Osteoblast (primary cell): ENCODE data around the gene HYDIN. TPM values are rescaled to one million over a fixed set of nuclear protein-coding genes. Genes with fewer than 3 reads are reported as not detected.
"Not testable (repeated sequence)": the region's sequence is repeated elsewhere in the genome, so short reads cannot be mapped to it uniquely, and the experiment has no call there.

Experiments
- DNase-seq: peaks from one replicate; pipeline ENCODE4 v3.0.0; 2011; ENCODE audit warnings: low spot score, mixed read lengths; ENCODE audit not compliant: insufficient read length; ENCODE audit errors: missing footprints
- H2AFZ ChIP-seq: 2 replicates; pipeline ENCODE4 v1.6.0; 2011; ENCODE audit warnings: mild to moderate bottlenecking, low read length
- H3K27ac ChIP-seq: 2 replicates; pipeline ENCODE4 v1.5.1; 2011; ENCODE audit warnings: mild to moderate bottlenecking, low read depth, low read length, moderate library complexity
- H3K27me3 ChIP-seq: 2 replicates; pipeline ENCODE4 v1.6.0; 2012; ENCODE audit warnings: mild to moderate bottlenecking, control low read depth, inconsistent platforms, low read length, moderate library complexity; ENCODE audit not compliant: insufficient read depth
- H3K36me3 ChIP-seq: 2 replicates; pipeline ENCODE4 v1.5.1; 2011; ENCODE audit warnings: mild to moderate bottlenecking, low read length, control low read depth, moderate library complexity; ENCODE audit not compliant: insufficient read depth
- H3K4me1 ChIP-seq: 2 replicates; pipeline ENCODE4 v1.5.1; 2011; ENCODE audit warnings: mild to moderate bottlenecking, low read length, control low read depth, moderate library complexity; ENCODE audit not compliant: insufficient read depth
- H3K4me2 ChIP-seq: 2 replicates; pipeline ENCODE4 v1.6.0; 2011; ENCODE audit warnings: mild to moderate bottlenecking, low read length; ENCODE audit not compliant: insufficient read depth
- H3K4me3 ChIP-seq: fragments of 200-600 bp; sonication (generic); 3 replicates; pipeline ENCODE4 v1.5.1; 2012; ENCODE audit warnings: mild to moderate bottlenecking, low read length, inconsistent platforms; ENCODE audit not compliant: insufficient read depth
- H3K79me2 ChIP-seq: 2 replicates; pipeline ENCODE4 v1.6.0; 2012; ENCODE audit warnings: mild to moderate bottlenecking, low read length, control low read depth, inconsistent platforms; ENCODE audit not compliant: insufficient read depth
- H3K9me3 ChIP-seq: 2 replicates; pipeline ENCODE4 v1.5.1; 2011; ENCODE audit warnings: low read depth, low read length, control low read depth
- H4K20me1 ChIP-seq: 2 replicates; pipeline ENCODE4 v1.6.0; 2012; ENCODE audit warnings: mild to moderate bottlenecking, low read length, control low read depth; ENCODE audit not compliant: insufficient read depth
- total RNA-seq: library from RNA; depleted of rRNA; stranded (reverse); fragments of >200 nt; gene quantifications from 2 replicates; pipeline ENCODE4 v1.2.3, GENCODE V29; 2012

HYDIN gene
- total RNA-seq, 1 donor = 2.9 TPM

DNA sequence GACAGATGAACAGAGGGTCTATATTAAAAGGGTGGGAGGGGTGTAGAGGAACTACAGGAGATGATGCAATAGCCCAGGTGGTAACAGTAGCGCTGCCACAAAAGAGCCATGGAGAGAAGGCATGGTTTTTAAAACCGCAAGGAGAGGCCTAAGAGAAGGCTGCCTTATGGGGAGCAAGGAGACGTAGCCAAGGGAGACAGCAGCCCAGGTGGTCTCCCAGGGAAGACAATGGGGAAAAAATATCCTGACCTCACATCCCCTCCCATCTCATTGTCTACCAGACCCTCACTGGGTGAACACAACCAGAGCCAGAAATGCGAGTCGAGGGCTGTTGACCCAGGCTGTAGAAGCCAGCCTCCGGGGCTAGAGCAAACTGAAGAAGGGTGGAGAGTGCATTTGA is 77.2 kb downstream of the HYDIN start:
- H3K27ac ChIP-seq, DNase-seq, H3K9me3 ChIP-seq, H3K27me3 ChIP-seq, H3K36me3 ChIP-seq, H3K4me1 ChIP-seq, H3K4me3 ChIP-seq, H2AFZ ChIP-seq, H3K79me2 ChIP-seq, H4K20me1 ChIP-seq, H3K4me2 ChIP-seq: not testable (repeated sequence)

DNA sequence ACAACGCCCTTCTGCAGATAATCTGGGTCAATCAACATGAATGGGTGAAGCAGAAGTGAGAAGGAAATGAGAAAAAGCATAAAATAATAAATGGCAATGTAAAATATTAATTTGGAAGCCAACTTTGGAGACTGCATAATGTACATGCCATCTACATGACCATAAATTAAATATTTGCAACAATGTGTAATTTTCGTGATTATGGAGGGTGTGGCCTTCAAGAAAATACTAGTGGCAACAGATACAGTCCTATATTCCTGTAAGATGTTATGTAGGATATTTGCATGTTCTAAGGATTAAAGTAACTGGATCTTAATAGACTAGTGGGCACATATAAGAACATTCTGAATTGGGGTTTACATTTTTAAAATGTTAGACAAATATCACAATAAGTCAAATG is 78.9 kb downstream of the HYDIN start:
- not testable (repeated sequence) for H2AFZ ChIP-seq, H3K4me1 ChIP-seq, H3K4me2 ChIP-seq, H3K27me3 ChIP-seq, H4K20me1 ChIP-seq, H3K9me3 ChIP-seq, H3K27ac ChIP-seq, DNase-seq, H3K36me3 ChIP-seq, H3K79me2 ChIP-seq, H3K4me3 ChIP-seq

- H3K4me2 ChIP-seq, H3K79me2 ChIP-seq, H3K36me3 ChIP-seq, H4K20me1 ChIP-seq, H3K9me3 ChIP-seq, H2AFZ ChIP-seq, H3K27me3 ChIP-seq, DNase-seq, H3K27ac ChIP-seq, H3K4me1 ChIP-seq, H3K4me3 ChIP-seq: not testable (repeated sequence)
These were observed 87.3 kb downstream of the HYDIN start for GRCh38 chr16:71143246-71143645.

DNA sequence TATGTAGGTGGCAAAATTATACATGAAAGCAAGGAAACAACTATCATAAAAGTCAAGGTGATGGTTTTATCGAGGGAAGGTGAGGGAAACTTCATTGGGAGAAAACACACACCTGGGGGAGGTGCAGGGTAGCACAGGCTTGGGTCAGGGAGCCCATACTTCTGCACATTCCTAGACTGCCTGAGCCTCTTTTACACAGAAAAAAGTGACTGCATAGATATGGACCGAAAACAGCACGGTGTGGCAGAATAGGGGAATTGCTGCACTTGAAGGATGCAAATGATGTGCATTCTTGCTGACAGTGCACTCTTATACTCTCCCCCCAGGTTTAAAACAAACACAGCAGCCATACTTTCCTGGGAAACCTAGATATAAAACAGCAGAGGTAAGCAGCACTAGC is 120.0 kb downstream of the HYDIN start:
- not testable (repeated sequence) for H3K79me2 ChIP-seq

DNA sequence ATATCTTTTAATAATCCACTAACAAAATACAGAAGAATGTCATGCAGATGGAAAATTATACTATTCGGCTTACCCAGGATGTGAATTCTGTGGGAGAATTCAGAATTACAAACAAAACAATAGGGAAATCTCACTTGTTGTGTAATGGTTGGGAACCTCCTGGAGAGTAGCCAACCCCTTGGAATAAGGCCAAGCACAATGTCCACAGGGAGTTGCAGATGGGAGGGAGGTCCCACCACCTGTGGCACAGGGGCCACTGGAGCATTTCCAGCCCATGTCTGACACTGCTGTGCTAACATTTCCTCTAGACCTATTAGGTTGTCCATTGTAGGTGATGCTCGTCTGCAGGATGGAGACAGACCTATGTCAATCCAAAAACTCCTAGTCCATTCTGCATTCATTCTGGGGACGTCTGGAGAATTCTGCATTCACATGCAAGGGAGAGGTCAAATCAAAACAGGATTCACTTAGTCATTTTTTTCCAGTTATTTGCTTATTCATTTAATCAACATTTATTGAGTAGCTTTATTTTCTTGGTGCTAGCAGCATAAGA is 120.8 kb downstream of the HYDIN start:
- H3K4me1 ChIP-seq, H3K4me3 ChIP-seq, H4K20me1 ChIP-seq, H3K79me2 ChIP-seq, H3K27me3 ChIP-seq, H3K36me3 ChIP-seq, H2AFZ ChIP-seq, H3K4me2 ChIP-seq, H3K27ac ChIP-seq, DNase-seq, H3K9me3 ChIP-seq: not testable (repeated sequence)

More for the DNA sequence above, 120.0 kb downstream of the HYDIN start:
- not testable (repeated sequence) for H3K4me2 ChIP-seq, H2AFZ ChIP-seq, H3K36me3 ChIP-seq, H4K20me1 ChIP-seq, H3K4me1 ChIP-seq, DNase-seq, H3K9me3 ChIP-seq, H3K27me3 ChIP-seq, H3K27ac ChIP-seq, H3K4me3 ChIP-seq

GRCh38 chr16:71105881-71106280 is 124.6 kb downstream of the HYDIN start:
- H4K20me1 ChIP-seq, H3K36me3 ChIP-seq, DNase-seq, H3K79me2 ChIP-seq, H3K9me3 ChIP-seq, H3K27ac ChIP-seq, H3K4me2 ChIP-seq, H3K4me1 ChIP-seq, H3K4me3 ChIP-seq, H2AFZ ChIP-seq, H3K27me3 ChIP-seq: not testable (repeated sequence)

GRCh38 chr16:71083573-71083972 is 146.9 kb downstream of the HYDIN start:
- H3K4me3 ChIP-seq, H3K36me3 ChIP-seq: not testable (repeated sequence)

DNA sequence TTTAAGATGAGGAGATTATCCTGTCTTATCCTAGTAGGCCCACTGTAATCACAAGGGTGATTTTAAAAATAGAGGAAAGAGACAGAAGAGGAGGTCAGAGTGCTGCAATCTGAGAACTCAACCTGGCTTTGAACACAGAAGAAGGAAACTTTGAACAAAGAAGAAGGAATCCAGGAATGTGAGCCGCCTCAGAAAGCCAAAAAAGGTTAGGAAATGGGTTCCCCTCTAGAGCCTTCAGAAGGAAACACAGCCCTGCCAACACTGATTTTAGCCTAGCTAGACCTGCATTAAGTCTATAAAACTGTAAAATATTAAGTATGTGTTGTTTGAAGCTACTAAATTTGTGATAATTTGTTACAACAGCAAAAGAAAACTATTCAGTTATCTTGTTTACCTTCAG is 149.7 kb downstream of the HYDIN start:
- H3K79me2 ChIP-seq, DNase-seq, H2AFZ ChIP-seq, H3K36me3 ChIP-seq, H3K4me3 ChIP-seq, H3K4me1 ChIP-seq, H3K27me3 ChIP-seq, H3K9me3 ChIP-seq, H3K27ac ChIP-seq, H4K20me1 ChIP-seq, H3K4me2 ChIP-seq: not testable (repeated sequence)

More at GRCh38 chr16:71083573-71083972, 146.9 kb downstream of the HYDIN start:
- not testable (repeated sequence) for H2AFZ ChIP-seq, H3K4me2 ChIP-seq, H4K20me1 ChIP-seq, DNase-seq, H3K79me2 ChIP-seq, H3K27ac ChIP-seq, H3K4me1 ChIP-seq, H3K27me3 ChIP-seq, H3K9me3 ChIP-seq

DNA sequence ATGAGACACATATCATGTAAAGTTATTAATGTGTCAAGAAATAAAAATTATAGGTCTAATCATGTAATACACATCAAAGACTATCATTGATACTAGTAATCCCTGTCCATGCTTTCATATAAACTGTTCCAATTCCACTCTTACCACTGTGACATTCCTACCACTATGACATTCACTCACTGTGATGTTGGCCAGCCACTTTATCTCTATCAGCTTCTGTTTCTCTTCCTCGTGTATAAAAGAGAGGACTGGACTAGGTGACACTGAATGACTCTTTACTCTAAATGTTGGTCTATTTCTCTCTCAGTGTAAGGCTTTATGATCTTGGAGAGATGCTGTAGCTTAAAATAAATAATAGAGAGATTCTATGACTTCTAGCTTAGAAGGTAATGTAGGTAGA is 150.3 kb downstream of the HYDIN start:
- not testable (repeated sequence) for DNase-seq, H3K4me2 ChIP-seq, H3K4me1 ChIP-seq, H4K20me1 ChIP-seq, H3K27ac ChIP-seq, H3K79me2 ChIP-seq, H2AFZ ChIP-seq, H3K9me3 ChIP-seq, H3K36me3 ChIP-seq, H3K27me3 ChIP-seq, H3K4me3 ChIP-seq
